HG03103 (cell line): ENCODE results near the gene ZNF146.
"Not testable (repeated sequence)": the region's sequence is repeated elsewhere in the genome, so short reads cannot be mapped to it uniquely, and the experiment has no call there.

ENCODE experiments used
- ATAC-seq: cut with Tn5 transposase; IDR thresholded peaks from one replicate; pipeline ENCODE4 v1.9.1; 2021; ENCODE audit warnings: low read depth; ENCODE audit not compliant: unreplicated experiment

Gene ZNF146

DNA sequence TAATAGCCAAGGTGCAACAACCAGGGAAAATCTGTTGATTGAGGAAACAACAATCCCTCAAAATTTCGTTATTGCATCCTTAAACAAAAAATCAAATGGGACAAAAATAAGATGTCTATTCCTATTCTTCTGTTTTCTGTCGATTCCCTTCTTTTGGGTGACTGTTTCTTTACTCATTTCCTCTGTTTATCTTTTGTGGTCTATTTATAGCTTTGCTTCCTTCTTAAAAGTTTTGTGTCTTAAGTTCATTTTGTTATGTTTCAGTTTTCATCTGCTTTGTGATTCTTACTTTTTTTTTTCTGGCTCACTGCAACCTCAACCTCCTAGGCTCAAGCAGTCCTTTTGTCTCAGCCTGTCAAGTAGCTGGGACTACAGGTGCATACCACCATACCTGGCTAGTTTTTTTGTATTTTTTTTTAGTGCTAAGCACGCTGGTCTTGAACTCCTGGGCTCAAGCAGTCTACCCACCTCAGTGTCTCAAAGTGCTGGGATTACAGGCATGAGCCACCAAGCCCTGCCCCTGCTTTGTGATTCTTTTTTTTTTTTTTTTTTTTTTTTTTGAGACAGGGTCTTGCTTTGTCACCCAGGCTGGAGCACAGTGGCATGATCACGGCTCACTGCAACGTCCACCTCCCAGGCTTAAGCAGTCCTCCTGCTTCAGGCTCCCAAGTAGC lies 10.4 kb downstream of the ZNF146 start:
- ATAC-seq, result no peak

DNA sequence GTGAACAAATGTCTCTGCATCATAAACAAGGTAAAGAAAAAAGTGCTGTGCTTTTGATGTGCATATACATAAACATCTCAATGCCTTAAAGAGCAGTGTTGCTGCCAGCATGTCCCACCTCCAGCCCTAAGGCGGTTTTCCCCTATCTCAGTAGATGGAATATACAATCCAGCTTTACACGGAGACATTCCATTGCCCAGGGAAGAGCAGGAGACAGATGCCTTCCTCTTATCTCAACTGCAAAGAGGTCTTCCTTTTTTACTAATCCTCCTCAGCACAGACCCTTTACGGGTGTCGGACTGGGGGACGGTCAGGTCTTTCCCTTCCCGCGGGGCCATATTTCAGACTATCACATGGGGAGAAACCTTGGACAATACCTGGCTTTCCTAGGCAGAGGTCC lies 18.7 kb downstream of the ZNF146 start:
- not testable (repeated sequence) for ATAC-seq

DNA sequence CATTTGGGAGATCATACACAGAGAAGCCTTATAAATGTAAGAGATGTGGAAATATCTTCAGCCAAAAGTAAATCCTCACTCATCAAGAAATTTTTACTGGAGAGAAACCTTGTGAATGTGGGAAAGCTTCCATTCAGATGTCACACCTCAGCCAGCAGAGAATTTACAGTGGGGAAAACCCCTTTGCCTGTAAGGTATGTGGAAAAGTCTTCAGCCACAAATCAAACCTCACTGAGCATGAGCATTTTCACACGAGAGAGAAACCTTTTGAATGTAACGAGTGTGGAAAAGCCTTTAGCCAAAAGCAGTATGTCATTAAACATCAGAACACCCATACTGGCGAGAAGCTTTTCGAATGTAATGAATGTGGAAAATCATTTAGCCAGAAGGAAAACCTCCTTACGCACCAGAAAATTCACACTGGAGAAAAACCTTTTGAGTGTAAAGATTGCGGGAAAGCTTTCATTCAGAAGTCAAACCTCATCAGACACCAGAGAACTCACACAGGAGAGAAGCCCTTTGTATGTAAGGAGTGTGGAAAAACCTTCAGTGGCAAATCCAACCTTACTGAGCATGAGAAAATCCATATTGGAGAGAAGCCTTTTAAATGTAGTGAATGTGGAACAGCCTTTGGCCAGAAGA lies 21.5 kb downstream of the ZNF146 start:
- ATAC-seq, result no peak

DNA sequence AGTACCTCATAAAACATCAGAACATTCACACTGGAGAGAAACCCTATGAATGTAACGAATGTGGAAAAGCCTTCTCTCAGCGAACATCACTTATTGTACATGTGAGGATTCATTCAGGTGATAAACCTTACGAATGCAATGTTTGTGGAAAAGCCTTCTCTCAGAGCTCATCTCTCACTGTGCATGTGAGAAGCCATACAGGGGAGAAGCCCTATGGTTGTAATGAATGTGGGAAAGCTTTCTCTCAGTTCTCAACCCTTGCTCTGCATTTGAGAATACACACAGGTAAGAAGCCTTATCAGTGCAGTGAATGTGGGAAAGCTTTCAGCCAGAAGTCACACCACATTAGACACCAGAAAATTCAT lies 22.0 kb downstream of the ZNF146 start:
- ATAC-seq, result no peak

DNA sequence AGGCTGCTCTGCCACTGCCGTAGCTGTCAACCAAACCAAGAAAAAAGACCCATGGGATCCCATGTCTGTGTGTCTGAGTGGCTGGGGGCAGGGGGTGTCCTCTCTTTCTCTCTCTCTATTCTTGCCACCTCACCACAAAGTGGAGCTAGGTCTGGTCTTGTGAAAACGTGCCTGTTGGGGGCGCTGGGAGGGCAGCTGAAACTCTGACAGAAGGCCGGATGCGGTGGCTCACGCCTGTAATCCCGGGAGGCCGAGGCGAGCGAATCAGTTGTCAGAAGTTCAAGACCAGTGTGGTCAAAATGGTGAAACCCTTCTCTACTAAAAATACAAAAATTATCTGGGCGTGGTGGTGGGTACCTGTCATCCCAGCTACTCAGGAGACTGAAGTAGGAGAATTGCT lies 29.2 kb downstream of the ZNF146 start:
- no peak for ATAC-seq

DNA sequence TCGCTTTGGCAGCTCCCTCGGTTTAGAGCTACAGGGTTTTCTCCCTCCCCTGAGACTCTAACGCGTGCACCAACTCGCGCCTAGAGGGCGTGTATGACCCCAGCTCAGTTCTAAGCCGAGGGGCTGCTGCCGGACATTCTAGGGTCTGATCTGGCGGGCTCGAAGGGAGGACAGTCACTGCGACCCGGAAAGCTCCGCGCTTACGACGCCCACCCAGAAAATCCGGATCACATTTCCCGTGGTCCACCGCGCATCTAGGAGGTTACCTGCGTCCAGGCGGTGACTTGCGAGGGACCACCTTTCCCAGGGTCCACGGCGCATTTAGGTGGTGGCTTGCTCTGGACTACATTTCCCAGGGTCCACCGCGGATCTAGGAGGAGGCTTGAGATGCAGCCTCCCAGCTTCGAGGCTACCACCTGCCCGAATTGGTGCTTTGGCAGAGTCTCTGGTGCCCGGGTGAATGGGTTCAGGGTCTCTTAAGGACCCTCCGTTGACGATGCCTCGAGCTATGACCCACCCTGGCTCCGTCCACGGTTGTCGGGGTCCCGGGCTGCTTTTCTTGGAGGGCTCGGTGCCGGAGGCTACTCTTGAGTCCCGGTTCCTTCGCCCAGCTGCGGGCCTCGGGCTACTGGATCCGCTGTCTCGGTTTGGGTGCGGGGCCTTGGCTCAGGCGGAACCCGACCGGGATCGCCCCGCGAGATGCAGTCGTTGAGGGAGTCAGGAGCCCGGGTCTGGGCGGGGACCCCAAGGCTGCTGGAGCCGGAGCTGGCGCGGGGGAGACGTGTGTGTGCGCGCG lies 30.5 kb downstream of the ZNF146 start:
- ATAC-seq, result no peak

DNA sequence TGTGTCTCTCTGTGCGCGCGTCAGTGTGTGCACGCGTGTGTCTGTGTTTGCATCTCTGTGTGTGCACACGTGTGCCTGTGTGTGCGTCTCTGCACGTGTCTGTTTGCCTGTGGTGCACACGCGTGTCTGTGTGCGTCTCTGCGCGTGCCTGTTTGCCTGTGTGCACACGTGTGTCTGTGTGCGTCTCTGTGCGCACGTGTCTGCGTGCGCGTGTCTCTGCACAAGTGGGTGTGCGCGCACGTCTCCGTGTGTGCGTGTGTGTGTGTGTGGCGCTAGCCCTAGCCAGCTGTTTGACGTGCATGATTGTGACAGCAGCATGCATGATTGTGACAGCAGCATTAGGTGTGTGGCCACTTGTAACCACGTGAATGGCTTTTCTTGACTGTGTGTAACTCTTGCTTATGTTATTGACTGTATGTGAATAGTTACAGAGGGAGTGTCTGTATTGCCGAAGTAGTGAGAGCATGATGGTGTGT lies 31.1 kb downstream of the ZNF146 start:
- no peak for ATAC-seq

DNA sequence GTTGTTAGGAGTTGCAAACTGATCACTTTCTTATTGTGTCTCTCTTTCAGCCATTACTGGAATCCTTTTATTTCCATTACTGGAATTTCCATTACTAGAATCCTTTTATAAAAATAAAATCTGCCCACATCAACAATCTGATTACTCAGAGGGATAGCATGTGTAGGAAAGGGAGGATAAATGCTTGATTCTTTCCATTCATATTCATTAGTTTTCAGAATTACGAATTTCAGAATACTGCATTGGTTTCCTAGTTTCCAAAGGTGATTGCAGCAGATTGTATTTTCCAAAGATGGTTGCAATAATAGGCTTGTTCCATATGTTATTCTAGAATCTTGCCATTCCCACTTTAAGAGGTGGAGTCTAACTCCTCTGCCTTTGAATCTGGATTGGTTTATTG lies 37.1 kb downstream of the ZNF146 start:
- no peak for ATAC-seq

DNA sequence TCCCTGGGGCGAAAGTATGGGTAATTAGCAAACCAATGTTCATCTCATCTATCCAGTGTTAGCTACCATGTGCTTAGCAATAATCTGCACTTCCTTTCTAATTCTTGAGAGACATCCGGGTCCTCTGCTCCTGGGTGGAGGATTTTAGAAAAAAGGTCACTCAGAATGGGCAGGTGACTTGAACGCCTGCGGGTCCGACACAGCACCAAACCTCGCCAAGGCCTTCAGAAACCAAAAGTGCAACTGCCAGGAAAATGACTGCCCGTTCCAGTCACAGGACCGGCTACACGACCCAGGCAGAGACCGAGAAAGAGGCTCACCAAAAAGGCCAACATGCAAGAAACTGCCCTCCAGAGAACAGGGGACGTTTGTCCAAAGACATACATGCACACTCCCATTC lies 39.9 kb downstream of the ZNF146 start:
- ATAC-seq, result no peak

DNA sequence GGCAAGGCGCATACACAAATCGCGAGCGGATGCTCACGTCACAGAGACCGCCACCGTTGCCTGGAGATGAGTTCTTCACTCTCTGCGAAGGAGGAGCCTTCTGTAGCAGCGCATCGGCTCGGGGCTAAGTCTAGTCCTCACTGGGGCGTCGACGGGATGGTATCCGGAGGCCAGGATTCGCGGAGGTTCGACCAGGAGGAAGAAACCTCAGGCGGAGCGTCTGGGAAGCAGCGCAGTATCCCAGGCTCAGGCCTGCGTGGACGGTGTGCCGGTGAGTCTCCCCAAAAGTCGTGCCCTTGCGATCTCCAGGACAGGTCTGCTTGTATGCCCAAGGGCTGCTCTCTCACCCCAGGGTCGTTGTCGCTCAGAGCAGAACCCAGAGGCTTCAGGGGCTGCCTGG lies 40.4 kb downstream of the ZNF146 start:
- no peak for ATAC-seq

DNA sequence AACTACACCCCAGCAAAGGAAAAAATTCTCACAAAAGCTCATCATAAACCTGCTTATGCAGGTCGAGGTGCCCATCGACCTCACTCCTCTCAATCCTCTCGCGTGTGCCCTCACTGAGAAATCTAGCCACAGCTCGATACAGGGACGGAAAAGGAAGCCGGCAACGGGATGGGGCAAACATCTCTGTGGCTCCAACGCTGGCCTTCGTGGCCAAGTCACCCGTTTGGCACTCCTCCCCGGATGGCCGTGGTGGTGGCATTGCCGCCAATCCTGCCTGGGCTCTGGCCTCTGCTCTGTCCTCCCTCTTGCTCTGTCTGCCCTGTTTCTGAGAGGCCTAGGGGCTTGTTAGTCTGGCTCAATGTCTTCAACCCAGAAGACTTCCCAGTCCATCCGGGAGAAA lies 41.2 kb downstream of the ZNF146 start:
- no peak for ATAC-seq

DNA sequence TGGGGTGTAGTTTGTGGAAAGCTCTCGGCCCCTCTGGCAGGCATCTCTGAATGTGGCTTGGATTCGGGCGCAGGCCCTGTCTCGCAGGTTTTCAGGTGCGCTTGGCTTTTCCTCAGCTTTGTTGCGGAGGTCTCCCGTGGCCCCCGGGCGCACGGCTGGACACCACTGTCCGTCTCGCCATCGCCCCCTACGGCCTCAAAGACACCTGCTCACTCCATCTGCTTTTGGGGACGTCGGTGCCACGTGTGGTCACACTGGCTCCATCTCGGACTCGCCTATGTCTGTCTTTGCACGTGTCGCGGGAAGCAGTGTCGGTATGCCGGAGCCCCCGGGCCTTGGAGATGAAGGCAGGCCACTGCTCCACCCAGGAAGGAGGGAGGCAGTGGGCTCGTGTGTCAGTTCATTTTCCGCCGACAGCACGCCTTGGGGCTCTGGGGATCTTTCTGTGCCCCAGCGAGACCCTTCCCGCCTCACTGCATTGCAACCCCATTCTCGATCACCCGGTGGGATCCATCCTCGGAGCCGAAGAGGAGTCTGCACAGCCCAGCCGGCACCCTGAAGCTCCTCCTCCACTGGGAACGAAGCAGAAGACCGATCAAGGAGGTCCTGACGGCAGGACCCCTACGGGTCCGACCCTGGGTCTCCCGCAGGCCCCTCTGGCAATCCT lies 42.1 kb downstream of the ZNF146 start:
- no peak for ATAC-seq

DNA sequence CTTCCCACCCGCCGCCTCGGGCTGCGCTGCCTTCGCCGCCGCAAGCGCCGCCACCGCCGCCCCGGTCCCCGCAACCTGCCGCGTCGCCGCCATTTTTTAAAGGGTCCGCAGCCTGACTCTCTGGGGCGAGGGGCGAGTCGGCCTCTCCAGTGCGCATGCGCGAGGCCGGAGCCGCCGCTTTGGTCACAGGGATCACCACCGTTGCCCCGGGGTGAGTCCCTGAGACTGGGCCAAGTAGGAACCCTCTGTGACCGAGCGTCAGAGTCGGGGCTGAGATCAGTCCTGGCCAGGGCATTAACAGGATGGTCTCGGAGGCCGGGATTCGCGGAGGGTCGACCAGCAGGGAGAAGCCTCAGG lies 42.6 kb downstream of the ZNF146 start:
- ATAC-seq, result no peak

DNA sequence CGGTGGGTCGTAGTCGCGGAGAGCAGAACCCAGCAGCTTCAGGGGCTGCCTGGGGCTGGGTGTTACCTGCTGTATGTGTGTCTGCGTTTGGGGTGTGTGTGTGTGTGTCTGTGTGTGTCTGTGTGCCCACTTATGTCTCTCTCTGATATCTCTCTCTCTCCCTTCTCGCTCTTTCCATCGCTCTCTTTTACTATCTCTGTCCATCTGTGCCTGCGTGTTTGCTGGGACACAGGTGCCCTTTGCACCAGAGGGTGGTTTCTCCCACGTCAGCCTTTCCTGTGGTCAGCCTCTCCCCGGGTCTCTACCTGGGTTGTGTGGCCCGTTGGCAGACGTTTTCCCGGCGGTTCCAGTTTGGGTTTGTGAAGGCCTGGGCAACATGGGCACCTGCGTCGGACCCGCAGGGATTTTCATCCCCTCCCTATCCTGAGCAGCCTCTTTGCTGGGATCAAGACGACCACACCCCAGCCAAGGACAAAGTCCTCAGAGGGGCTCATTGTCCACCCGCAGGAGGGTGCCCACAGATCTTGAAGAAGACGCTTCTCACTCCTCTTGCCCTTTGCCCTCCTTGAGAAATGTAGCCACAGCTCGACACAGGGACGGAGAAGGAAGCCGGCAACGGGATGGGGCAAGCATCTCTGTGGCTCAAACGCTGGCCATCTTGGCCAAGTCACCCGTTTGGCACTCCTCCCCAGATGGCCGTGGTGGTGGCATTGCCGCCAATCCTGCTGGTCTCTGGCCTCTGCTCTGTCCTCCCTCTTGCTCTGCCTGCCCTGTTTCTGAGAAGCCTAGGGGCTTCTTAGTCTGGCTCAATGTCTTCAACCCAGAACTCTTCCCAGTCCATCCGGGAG lies 43.3 kb downstream of the ZNF146 start:
- no peak for ATAC-seq

DNA sequence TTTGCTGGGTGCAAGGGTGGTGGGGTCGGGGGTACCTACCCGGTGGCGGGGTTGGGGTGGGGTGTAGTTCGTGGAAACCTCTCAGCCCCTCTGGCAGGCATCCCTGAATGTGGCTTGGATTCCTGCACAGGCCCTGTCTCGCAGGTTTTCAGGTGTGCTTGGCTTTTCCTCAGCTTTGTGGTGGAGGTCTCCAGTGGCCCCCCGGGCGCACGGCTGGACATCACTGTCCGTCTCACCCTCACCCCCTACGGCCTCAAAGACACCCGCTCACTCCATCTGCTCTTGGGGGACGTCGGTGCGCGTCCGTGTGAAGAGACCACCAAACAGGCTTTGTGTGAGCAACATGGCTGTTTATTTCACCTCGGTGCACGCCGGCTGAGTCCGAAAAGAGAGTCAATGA lies 44.3 kb downstream of the ZNF146 start:
- ATAC-seq, result no peak

DNA sequence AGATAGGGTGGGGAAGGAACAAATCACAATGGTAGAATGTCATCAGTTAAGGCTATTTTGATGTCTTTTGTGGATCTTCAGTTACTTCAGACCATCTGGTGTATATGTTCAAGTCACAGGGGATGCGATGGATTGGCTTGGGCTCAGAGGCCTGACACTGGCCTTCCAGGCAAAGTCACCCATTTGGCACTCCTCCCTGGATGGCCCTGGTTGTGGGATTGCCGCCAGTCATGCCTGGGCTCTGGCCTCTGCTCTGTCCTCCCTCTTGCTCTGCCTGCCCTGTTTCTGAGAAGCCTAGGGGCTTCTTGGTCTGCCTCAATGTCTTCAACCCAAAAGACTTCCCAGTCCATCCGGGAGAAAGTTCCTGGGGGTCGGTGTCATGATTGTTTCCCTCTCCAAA lies 50.2 kb downstream of the ZNF146 start:
- ATAC-seq, result no peak

DNA sequence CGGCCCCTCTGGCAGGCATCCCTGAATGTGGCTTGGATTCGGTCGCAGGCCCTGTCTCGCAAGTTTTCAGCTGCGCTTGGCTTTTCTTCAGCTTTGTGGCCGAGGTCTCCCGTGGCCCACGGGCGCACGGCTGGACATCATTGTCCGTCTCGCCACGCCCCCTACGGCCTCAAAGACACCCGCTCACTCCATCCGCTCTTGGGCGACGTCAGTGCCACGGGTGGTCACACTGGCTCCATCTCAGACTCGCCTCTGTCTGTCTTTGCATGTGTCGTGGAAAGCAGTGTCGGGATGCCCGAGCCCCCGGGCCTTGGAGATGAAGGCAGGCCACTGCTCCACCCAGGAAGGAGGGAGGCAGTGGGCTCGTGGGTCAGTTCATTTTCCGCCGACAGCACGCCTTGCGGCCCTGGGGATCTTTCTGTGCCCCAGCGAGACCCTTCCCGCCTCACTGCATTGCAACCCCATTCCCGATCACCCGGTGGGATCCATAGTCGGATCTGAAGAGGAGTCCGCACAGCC lies 51.0 kb downstream of the ZNF146 start:
- ATAC-seq, result no peak

DNA sequence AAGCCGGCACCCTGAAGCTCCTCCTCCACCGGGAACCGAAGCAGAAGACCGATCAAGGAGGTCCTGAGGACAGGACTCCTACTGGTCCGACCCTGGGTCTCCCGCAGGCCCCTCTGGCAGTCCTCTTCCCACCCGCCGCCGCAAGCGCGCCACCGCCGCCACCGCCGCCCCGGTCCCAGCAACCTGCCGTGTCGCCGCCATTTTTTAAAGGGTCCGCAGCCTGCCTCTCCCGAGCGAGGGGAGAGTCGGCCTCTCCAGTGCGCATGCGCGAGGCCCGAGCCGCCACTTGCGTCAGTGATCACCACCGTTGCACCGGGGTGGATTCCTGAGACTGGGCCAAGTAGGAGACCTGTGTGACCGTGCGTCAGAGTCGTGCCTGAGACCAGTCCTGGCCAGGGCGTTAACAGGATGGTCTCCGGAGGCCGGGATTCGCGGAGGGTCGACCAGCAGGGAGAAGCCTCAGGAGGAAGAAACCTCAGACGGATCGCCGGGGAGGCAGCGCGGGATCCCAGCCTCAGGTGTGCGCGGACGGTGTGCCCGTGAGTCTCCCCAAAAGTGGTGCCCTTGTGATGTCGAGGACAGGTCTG lies 51.6 kb downstream of the ZNF146 start:
- ATAC-seq, result no peak

DNA sequence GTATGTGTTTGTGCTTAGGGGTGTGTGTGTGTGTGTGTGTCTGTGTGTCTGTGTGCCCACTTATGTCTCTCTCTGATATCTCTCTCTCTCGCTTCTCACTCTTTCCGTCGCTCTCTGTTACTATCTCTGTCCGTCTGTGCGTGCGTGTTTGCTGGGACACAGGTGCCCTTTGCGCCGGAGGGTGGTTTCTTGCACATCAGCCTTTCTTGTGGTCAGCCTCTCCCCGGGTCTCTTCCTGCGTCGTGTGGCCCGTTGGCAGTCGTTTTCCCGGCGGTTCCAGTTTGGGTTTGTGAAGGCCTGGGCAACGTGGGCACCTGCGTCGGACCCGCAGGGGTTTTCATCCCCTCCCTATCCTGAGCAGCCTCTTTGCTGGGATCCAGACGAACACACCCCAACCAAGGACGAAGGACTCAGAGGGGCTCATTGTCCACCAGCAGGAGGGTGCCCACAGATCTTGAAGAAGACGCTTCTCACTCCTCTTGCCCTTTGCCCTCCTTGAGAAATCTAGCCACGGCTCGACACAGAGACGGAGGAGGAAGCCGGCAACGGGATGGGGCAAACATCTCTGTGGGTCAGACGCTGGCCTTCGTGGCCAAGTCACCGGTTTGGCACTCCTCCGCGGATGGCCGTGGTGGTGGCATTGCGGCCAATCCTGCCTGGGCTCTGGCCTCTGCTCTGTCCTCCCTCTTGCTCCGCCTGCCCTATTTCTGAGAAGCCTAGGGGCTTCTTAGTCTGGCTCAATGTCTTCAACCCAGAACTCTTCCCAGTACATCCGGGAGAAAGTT lies 52.3 kb downstream of the ZNF146 start:
- no peak for ATAC-seq
